HepG2 (cell line): ENCODE results near the gene USE1. TPM values are rescaled to one million over a fixed set of nuclear protein-coding genes. Genes with fewer than 3 reads are reported as not detected.

ENCODE experiments used
- CERS6 ChIP-seq: sonication (generic); formaldehyde crosslinking; IDR thresholded peaks from 2 replicates; pipeline ENCODE4 v1.5.0; 2020; ENCODE audit warnings: missing genetic modification reagents
- ESRRA ChIP-seq: sonication (generic); formaldehyde crosslinking; IDR thresholded peaks from 2 replicates; pipeline ENCODE4 v1.5.1; 2020; ENCODE audit warnings: mild to moderate bottlenecking, low read depth, missing genetic modification reagents
- FOXA1 ChIP-seq, 2 experiments: fragments of 450-650 bp in 1 of 2; sonication (generic) in 1 of 2; formaldehyde crosslinking in 1 of 2; IDR thresholded peaks; 2 replicates each; pipeline versions ENCODE4 v1.4.0 to v1.6.1; 2016 to 2020; ENCODE audit warnings: missing genetic modification reagents in 1 of 2
- GABPB1 ChIP-seq: IDR thresholded peaks from 2 replicates; pipeline ENCODE4 v1.6.1; 2016; ENCODE audit warnings: mild to moderate bottlenecking, missing genetic modification reagents, moderate library complexity, missing compliant biosample characterization
- HIVEP1 ChIP-seq: sonication (generic); formaldehyde crosslinking; IDR thresholded peaks from 2 replicates; pipeline ENCODE4 v1.4.0; 2020; ENCODE audit warnings: mild to moderate bottlenecking, missing genetic modification reagents
- HNF4A ChIP-seq: sonication (generic); formaldehyde crosslinking; IDR thresholded peaks from 2 replicates; pipeline ENCODE4 v1.4.0; 2020; ENCODE audit warnings: missing genetic modification reagents
- LCORL ChIP-seq, 2 experiments: fragments of 450-650 bp in 1 of 2; sonication (generic) in 1 of 2; formaldehyde crosslinking in 1 of 2; IDR thresholded peaks; 2 replicates each; pipeline versions ENCODE4 v1.5.0 to v1.6.1; 2017 to 2020; ENCODE audit warnings: antibody characterized with exemption in 1 of 2, missing genetic modification reagents in 1 of 2
- MAFK ChIP-seq, 2 experiments: IDR thresholded peaks in 1 of 2; conservative IDR thresholded peaks in 1 of 2; 2 replicates each; pipeline ENCODE4 v1.6.1; 2011; ENCODE audit warnings: improper control_type of control experiment in 2 of 2, low read length in 2 of 2
- NFE2L2 ChIP-seq: fragments of 150-350 bp; IDR thresholded peaks from 2 replicates; pipeline ENCODE4 v1.6.1; 2014; ENCODE audit warnings: low read length
- NFKB2 ChIP-seq: sonication (generic); formaldehyde crosslinking; IDR thresholded peaks from 2 replicates; pipeline ENCODE4 v1.4.0; 2020; ENCODE audit warnings: missing genetic modification reagents, borderline replicate concordance
- NR2F2 ChIP-seq: IDR thresholded peaks from 2 replicates; pipeline ENCODE4 v1.6.1; 2012; ENCODE audit warnings: low read depth, inconsistent platforms, borderline replicate concordance
- RFX3 ChIP-seq: IDR thresholded peaks from 2 replicates; pipeline ENCODE4 v1.6.1; 2016; ENCODE audit warnings: missing biosample characterization, missing genetic modification reagents
- ZFP36L2 ChIP-seq: sonication (generic); formaldehyde crosslinking; IDR thresholded peaks from 2 replicates; pipeline ENCODE4 v1.4.0; 2020; ENCODE audit warnings: missing genetic modification reagents
- ZNF124 ChIP-seq: sonication (generic); formaldehyde crosslinking; IDR thresholded peaks from 2 replicates; pipeline ENCODE4 v1.4.0; 2020; ENCODE audit warnings: missing genetic modification reagents
- ZNF513 ChIP-seq: sonication (generic); formaldehyde crosslinking; conservative IDR thresholded peaks from 2 replicates; pipeline ENCODE4 v1.5.0; 2020; ENCODE audit warnings: missing genetic modification reagents
- ZNF576 ChIP-seq: sonication (generic); formaldehyde crosslinking; IDR thresholded peaks from 2 replicates; pipeline ENCODE4 v1.4.0; 2020; ENCODE audit warnings: mild to moderate bottlenecking, missing genetic modification reagents
- ZNF7 ChIP-seq: IDR thresholded peaks from 2 replicates; pipeline ENCODE4 v1.6.1; 2016; ENCODE audit warnings: missing biosample characterization, missing genetic modification reagents
- ZNF879 ChIP-seq: sonication (generic); formaldehyde crosslinking; IDR thresholded peaks from 2 replicates; pipeline ENCODE4 v1.8.1; 2023; ENCODE audit warnings: missing genetic modification reagents
- polyA plus RNA-seq, 8 experiments: library from polyadenylated mRNA; depleted of rRNA in 3 of 8; stranded (reverse) in 7 of 8; unstranded in 1 of 8; fragments of >200 nt; fragmentation: Illumina TruSeq in 4 of 8; extraction: Trizol in 4 of 8; gene quantifications; 2 replicates each; pipeline versions ENCODE4 v1.2.1 to v1.2.3, GENCODE V29; 2011 to 2016; ENCODE audit warnings: low read depth in 4 of 8, missing spikeins in 1 of 8, mixed read lengths in 1 of 8; ENCODE audit not compliant: insufficient read depth in 1 of 8
- total RNA-seq, 5 experiments: library from RNA; depleted of rRNA; stranded (reverse); fragments of >200 nt; fragmentation: Illumina TruSeq; extraction: Trizol; gene quantifications; 2 replicates each; pipeline ENCODE4 v1.2.3, GENCODE V29; 2016; ENCODE audit warnings: low read depth in 1 of 5
- TF ChIP-seq, protein P1 (sequence below): sonication (generic); formaldehyde crosslinking; IDR thresholded peaks from 2 replicates; pipeline ENCODE4 v1.5.1; 2020; ENCODE audit warnings: mild to moderate bottlenecking, missing genetic modification reagents, moderate library complexity
- TF ChIP-seq, protein P2 (sequence below): sonication (generic); formaldehyde crosslinking; IDR thresholded peaks from 2 replicates; pipeline ENCODE4 v1.4.0; 2020; ENCODE audit warnings: mild to moderate bottlenecking, missing genetic modification reagents
- TF ChIP-seq, protein P3 (sequence below): sonication (generic); IDR thresholded peaks from 2 replicates; pipeline ENCODE4 v1.6.1; 2016; ENCODE audit warnings: low read depth, borderline replicate concordance

Gene USE1
- total and polyA plus RNA-seq, 2 of the 13 experiments (the other 11 are each of a cell fraction or from before 2014, with no cell fraction given): 9.9 to 17.6 TPM

DNA sequence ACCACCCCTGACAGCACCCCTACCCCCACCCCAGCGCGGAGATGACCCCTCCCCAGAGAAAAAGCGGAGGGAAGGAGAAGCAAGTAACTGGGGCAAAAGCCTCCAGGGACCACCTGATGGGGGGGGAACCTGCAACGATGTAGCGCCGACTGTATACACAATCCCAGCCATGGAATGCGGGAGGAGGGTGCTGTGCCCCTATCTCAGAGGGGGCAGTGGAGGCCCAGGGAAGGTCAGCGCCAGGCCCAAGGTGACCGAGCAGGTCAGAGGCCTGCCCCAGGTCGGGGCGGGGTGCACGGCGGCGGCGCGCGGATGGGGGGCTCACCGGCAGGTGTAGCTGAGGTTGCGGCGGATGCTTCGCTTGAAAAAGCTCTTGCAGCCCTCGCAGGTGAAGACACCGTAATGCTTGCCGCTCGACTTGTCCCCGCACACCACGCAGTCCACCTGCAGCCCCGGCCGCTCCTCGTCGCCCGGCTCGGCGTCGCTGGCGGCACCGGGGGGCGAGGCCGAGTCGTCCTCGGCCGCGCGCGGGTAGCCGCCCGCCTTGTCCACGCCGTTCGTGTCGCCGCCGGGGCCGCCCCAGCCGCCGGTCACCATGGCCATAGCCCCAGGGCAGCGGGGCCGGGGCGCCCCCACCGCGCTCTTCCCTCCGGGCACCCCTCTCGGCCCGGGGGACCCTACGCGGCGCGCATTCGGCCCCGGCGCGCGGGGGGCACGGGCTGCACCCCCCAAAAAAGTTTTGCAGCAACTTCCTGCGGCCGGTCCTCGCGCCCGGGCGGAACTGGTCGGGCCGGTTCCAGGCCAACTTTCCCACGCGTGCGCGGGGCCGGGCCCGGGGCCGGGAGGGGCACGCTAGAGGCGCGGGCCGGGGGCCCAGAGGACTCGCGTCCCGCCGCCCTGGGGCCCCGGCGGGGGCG lies 29.7 kb downstream of the USE1 start (continued):
- TF ChIP-seq, protein P1, sequence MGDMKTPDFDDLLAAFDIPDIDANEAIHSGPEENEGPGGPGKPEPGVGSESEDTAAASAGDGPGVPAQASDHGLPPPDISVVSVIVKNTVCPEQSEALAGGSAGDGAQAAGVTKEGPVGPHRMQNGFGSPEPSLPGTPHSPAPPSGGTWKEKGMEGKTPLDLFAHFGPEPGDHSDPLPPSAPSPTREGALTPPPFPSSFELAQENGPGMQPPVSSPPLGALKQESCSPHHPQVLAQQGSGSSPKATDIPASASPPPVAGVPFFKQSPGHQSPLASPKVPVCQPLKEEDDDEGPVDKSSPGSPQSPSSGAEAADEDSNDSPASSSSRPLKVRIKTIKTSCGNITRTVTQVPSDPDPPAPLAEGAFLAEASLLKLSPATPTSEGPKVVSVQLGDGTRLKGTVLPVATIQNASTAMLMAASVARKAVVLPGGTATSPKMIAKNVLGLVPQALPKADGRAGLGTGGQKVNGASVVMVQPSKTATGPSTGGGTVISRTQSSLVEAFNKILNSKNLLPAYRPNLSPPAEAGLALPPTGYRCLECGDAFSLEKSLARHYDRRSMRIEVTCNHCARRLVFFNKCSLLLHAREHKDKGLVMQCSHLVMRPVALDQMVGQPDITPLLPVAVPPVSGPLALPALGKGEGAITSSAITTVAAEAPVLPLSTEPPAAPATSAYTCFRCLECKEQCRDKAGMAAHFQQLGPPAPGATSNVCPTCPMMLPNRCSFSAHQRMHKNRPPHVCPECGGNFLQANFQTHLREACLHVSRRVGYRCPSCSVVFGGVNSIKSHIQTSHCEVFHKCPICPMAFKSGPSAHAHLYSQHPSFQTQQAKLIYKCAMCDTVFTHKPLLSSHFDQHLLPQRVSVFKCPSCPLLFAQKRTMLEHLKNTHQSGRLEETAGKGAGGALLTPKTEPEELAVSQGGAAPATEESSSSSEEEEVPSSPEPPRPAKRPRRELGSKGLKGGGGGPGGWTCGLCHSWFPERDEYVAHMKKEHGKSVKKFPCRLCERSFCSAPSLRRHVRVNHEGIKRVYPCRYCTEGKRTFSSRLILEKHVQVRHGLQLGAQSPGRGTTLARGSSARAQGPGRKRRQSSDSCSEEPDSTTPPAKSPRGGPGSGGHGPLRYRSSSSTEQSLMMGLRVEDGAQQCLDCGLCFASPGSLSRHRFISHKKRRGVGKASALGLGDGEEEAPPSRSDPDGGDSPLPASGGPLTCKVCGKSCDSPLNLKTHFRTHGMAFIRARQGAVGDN (CRISPR knock-in tag): peak; percentile 1; the same call in 1 of the 2 replicates
- TF ChIP-seq ESRRA (CRISPR knock-in tag) (peak; percentile 72), ZNF879 (CRISPR knock-in tag) (no peak), ZFP36L2 (no peak), NR2F2 (no peak), LCORL (IDR thresholded peaks at IDR 0.05) (no peak), LCORL (CRISPR knock-in tag; IDR thresholded peaks at IDR 0.05) (no peak), CERS6 (CRISPR knock-in tag) (no peak), HNF4A (CRISPR knock-in tag) (no peak), RFX3 (CRISPR knock-in tag) (no peak), ZNF513 (CRISPR knock-in tag) (no peak), ZNF7 (CRISPR knock-in tag) (no peak), HIVEP1 (CRISPR knock-in tag) (no peak; the same call in 1 of the 2 replicates), GABPB1 (CRISPR knock-in tag) (no peak), FOXA1 (IDR thresholded peaks at IDR 0.05) (no peak), FOXA1 (CRISPR knock-in tag; IDR thresholded peaks at IDR 0.05) (no peak), MAFK (conservative IDR thresholded peaks at IDR 0.05 in 1 of 2, IDR thresholded peaks at IDR 0.05 in 1 of 2; ENCODE audit: low read length in 2 of 2) (no peak), ZNF576 (CRISPR knock-in tag) (no peak), NFKB2 (no peak), ZNF124 (CRISPR knock-in tag) (no peak), NFE2L2 (no peak)
- TF ChIP-seq, protein P2, sequence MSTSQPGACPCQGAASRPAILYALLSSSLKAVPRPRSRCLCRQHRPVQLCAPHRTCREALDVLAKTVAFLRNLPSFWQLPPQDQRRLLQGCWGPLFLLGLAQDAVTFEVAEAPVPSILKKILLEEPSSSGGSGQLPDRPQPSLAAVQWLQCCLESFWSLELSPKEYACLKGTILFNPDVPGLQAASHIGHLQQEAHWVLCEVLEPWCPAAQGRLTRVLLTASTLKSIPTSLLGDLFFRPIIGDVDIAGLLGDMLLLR: no peak
- TF ChIP-seq, protein P3, sequence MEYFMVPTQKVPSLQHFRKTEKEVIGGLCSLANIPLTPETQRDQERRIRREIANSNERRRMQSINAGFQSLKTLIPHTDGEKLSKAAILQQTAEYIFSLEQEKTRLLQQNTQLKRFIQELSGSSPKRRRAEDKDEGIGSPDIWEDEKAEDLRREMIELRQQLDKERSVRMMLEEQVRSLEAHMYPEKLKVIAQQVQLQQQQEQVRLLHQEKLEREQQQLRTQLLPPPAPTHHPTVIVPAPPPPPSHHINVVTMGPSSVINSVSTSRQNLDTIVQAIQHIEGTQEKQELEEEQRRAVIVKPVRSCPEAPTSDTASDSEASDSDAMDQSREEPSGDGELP: 0 out of 2 replicates have a peak, but pooled peaks have one; percentile 3
